GM18499 (cell line): ENCODE measurements around the gene TRAF6.

ENCODE experiments used
- ATAC-seq: cut with Tn5 transposase; IDR thresholded peaks from one replicate; pipeline ENCODE4 v1.9.1; 2021; ENCODE audit warnings: moderate number of reproducible peaks; ENCODE audit not compliant: insufficient read depth, unreplicated experiment

TRAF6 gene

DNA sequence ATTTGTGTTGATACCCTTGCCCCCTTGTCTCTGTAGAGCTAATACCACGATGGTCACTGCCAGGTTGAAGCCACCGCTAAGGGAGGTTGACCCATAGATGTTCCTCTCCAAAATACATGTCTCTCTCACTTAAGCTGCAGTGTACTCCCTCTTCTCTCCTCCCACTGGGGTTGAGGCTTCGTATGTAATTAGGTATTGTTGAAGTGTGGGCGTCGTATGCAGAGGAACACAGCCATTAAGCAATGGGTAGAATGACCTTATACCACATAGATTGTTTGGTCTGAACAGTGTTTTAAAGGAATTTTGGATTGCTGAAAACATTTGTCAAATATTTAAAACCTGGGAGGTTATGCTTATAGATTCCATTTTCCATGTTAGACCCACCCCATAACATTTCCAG lies 71.9 kb downstream of the TRAF6 start:
- ATAC-seq, result no peak

DNA sequence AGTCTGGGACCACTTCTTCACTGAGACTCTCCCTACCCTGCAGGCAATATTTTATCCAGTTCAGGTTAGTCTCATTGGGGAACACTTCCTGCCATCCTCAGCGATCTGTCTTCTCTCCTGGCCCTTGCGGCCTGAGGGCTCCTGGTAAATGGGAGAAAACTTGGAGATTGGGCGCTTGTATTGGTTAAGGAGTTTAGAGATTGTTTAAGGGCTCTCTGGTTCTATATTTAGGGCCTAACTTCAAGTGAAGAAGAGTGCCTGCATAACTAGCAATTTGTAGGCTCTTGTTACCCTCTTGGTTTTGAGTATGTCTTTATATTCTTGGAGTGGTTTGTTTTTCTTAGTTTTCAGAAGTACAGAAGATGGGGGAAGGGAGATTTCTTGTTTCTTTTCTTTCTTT lies 72.7 kb downstream of the TRAF6 start:
- no peak for ATAC-seq
